T-helper 2 cell treated with Interferon-gamma antibody and Interleukin-4, amounts not matched to agents 100 ng/mL and 5 ng/mL, for 36 hours (primary cell): ENCODE measurements around the gene ASIC2. TPM values are rescaled to one million over a fixed set of nuclear protein-coding genes. Genes with fewer than 3 reads are reported as not detected.

ENCODE experiments used
- intact Hi-C: fragments of 100-400 bp; cut with micrococcal nuclease; formaldehyde crosslinking; loops from one replicate; pipeline ENCODE4 v1.15.1; 2023
- total RNA-seq: library from RNA; stranded (reverse); gene quantifications from 2 replicates; pipeline ENCODE4 v1.2.3, GENCODE V29; 2022

ASIC2 gene
- total RNA-seq: not detected in 2 replicates

- intact Hi-C loops: no loop called here
Measured at GRCh38 chr17:33292981-33293867, at the start of gene ASIC2. ASIC2 (minus strand) TSS chr17:33293295.

GRCh38 chr17:33342025-33342424 is 48.9 kb upstream of the ASIC2 start:
- intact Hi-C loops: no loop called here

- intact Hi-C loops: no loop called here
Measured at GRCh38 chr17:33338242-33338641, 45.1 kb upstream of the ASIC2 start.

- intact Hi-C loops: no loop called here
Measured at GRCh38 chr17:33335491-33336173, 42.5 kb upstream of the ASIC2 start.

- intact Hi-C loops: no loop called here
Measured at GRCh38 chr17:33334703-33335102, 41.6 kb upstream of the ASIC2 start.

- intact Hi-C loops: no loop called here
Measured at GRCh38 chr17:33330877-33331276, 37.8 kb upstream of the ASIC2 start.

GRCh38 chr17:33328129-33328528 is 35.0 kb upstream of the ASIC2 start:
- intact Hi-C loops: loop anchor here (10.0 kb wide), 1 partner anchor 57 kb away; no protein-coding TSS in a partner anchor

- intact Hi-C loops: loop anchor here (10.0 kb wide), 1 partner anchor 60 kb away; no protein-coding TSS in a partner anchor
Measured at GRCh38 chr17:33324736-33325135, 31.6 kb upstream of the ASIC2 start.

- intact Hi-C loops: loop anchor here (10.0 kb wide), 1 partner anchor 63 kb away; no protein-coding TSS in a partner anchor
Measured at GRCh38 chr17:33322063-33322462, 29.0 kb upstream of the ASIC2 start.

GRCh38 chr17:33318241-33318640 is 25.1 kb upstream of the ASIC2 start:
- intact Hi-C loops: no loop called here

GRCh38 chr17:33316746-33317145 is 23.7 kb upstream of the ASIC2 start:
- intact Hi-C loops: no loop called here

- intact Hi-C loops: no loop called here
Measured at GRCh38 chr17:33310296-33310695, 17.2 kb upstream of the ASIC2 start.

- intact Hi-C loops: no loop called here
Measured at GRCh38 chr17:33303254-33303653, 10.2 kb upstream of the ASIC2 start.

- intact Hi-C loops: no loop called here
Measured at GRCh38 chr17:33302394-33302793, 9.3 kb upstream of the ASIC2 start.

GRCh38 chr17:33300241-33300640 is 7.1 kb upstream of the ASIC2 start:
- intact Hi-C loops: no loop called here

GRCh38 chr17:33299115-33299514 is 6.0 kb upstream of the ASIC2 start:
- intact Hi-C loops: no loop called here

GRCh38 chr17:33297643-33298042 is 4.5 kb upstream of the ASIC2 start:
- intact Hi-C loops: no loop called here

GRCh38 chr17:33294994-33295393 is 1.9 kb upstream of the ASIC2 start:
- intact Hi-C loops: no loop called here

GRCh38 chr17:33292201-33292980 is 704 bp downstream of the ASIC2 start:
- intact Hi-C loops: no loop called here

GRCh38 chr17:33291248-33292200 is 1.6 kb downstream of the ASIC2 start:
- intact Hi-C loops: no loop called here
